Liver (tissue), 9 donors: Measurements from ENCODE around the gene TMED9. TPM values are rescaled to one million over a fixed set of nuclear protein-coding genes. Genes with fewer than 3 reads are reported as not detected.

Experiments
- DNase-seq: peaks from one replicate; pipeline ENCODE4 v3.0.0-alpha.2; 2017; ENCODE audit warnings: low spot score
- H3K27ac ChIP-seq, 2 donors: one replicate each; pipeline ENCODE4 v1.7.0; 2013; ENCODE audit warnings: inconsistent platforms in 2 of 2, low read length in 2 of 2, control low read depth in 1 of 2, low read depth in 1 of 2, mild to moderate bottlenecking in 1 of 2
- H3K27me3 ChIP-seq, 4 donors: one replicate each; pipeline versions ENCODE4 v1.6.1 to v1.7.0; 2013; ENCODE audit warnings: low read length in 3 of 4, inconsistent platforms in 1 of 4, mild to moderate bottlenecking in 1 of 4, moderate library complexity in 1 of 4; ENCODE audit not compliant: control insufficient read depth in 4 of 4, insufficient read depth in 4 of 4
- H3K36me3 ChIP-seq, 4 donors: one replicate each; pipeline versions ENCODE4 v1.6.1 to v1.7.0; 2013; ENCODE audit warnings: low read length in 3 of 4, mild to moderate bottlenecking in 3 of 4, low read depth in 1 of 4, moderate library complexity in 1 of 4; ENCODE audit not compliant: control insufficient read depth in 4 of 4, insufficient read depth in 3 of 4
- H3K4me1 ChIP-seq, 4 donors: one replicate each; pipeline versions ENCODE4 v1.6.1 to v1.7.0; 2013; ENCODE audit warnings: low read length in 3 of 4, mild to moderate bottlenecking in 3 of 4, moderate library complexity in 1 of 4; ENCODE audit not compliant: control insufficient read depth in 4 of 4, insufficient read depth in 4 of 4
- H3K4me3 ChIP-seq, 3 donors: one replicate each; pipeline versions ENCODE4 v1.6.1 to v1.7.0; 2013; ENCODE audit warnings: low read length in 3 of 3, control low read depth in 1 of 3, low read depth in 1 of 3, mild to moderate bottlenecking in 1 of 3
- H3K9ac ChIP-seq, 2 donors: one replicate each; pipeline ENCODE4 v1.7.0; 2013; ENCODE audit warnings: low read length in 2 of 2, mild to moderate bottlenecking in 2 of 2, moderate library complexity in 2 of 2, control low read depth in 1 of 2, low read depth in 1 of 2
- H3K9me3 ChIP-seq, 4 donors: one replicate each; pipeline versions ENCODE4 v1.6.1 to v1.7.0; 2013; ENCODE audit warnings: low read length in 3 of 4; ENCODE audit not compliant: control insufficient read depth in 4 of 4
- ATF3 ChIP-seq: IDR thresholded peaks from 2 replicates; pipeline ENCODE4 v1.6.1; 2016; ENCODE audit warnings: antibody characterized with exemption
- CTCF ChIP-seq: fragments of 150-350 bp; IDR thresholded peaks from 2 replicates; pipeline ENCODE4 v1.5.1; 2017; ENCODE audit warnings: improper control_type of control experiment, low read depth, low read length; ENCODE audit not compliant: missing input control
- EGR1 ChIP-seq, 2 donors: IDR thresholded peaks; 2 replicates each; pipeline ENCODE4 v1.6.1; 2016 to 2018; ENCODE audit warnings: antibody characterized with exemption in 2 of 2, low read depth in 2 of 2
- FOXA1 ChIP-seq: IDR thresholded peaks from 2 replicates; pipeline ENCODE4 v1.6.1; 2016; ENCODE audit warnings: antibody characterized with exemption
- FOXA2 ChIP-seq: IDR thresholded peaks from 2 replicates; pipeline ENCODE4 v1.6.1; 2016; ENCODE audit warnings: antibody characterized with exemption
- GABPA ChIP-seq, 2 donors: IDR thresholded peaks in 1 of 2; conservative IDR thresholded peaks in 1 of 2; 2 replicates each; pipeline ENCODE4 v1.6.1; 2016; ENCODE audit warnings: antibody characterized with exemption in 2 of 2, mild to moderate bottlenecking in 1 of 2, moderate library complexity in 1 of 2
- HNF4A ChIP-seq, 2 donors: conservative IDR thresholded peaks; 2 replicates each; pipeline ENCODE4 v1.6.1; 2016; ENCODE audit warnings: antibody characterized with exemption in 2 of 2, mild to moderate bottlenecking in 2 of 2
- HNF4G ChIP-seq: IDR thresholded peaks from 2 replicates; pipeline ENCODE4 v1.6.1; 2016; ENCODE audit warnings: antibody characterized with exemption
- JUND ChIP-seq, 2 donors: IDR thresholded peaks; 2 replicates each; pipeline ENCODE4 v1.6.1; 2016; ENCODE audit warnings: antibody characterized with exemption in 2 of 2
- MAX ChIP-seq: IDR thresholded peaks from 2 replicates; pipeline ENCODE4 v1.6.1; 2016; ENCODE audit warnings: antibody characterized with exemption
- NR2F2 ChIP-seq: IDR thresholded peaks from 2 replicates; pipeline ENCODE4 v1.6.1; 2016; ENCODE audit warnings: antibody characterized with exemption
- RAD21 ChIP-seq, 2 donors: IDR thresholded peaks; 2 replicates each; pipeline ENCODE4 v1.6.1; 2016; ENCODE audit warnings: antibody characterized with exemption in 2 of 2, mild to moderate bottlenecking in 2 of 2
- REST ChIP-seq: IDR thresholded peaks from 2 replicates; pipeline ENCODE4 v1.6.1; 2016; ENCODE audit warnings: antibody characterized with exemption, mild to moderate bottlenecking
- RXRA ChIP-seq, 2 donors: IDR thresholded peaks; 2 replicates each; pipeline ENCODE4 v1.6.1; 2017 to 2018; ENCODE audit warnings: antibody characterized with exemption in 2 of 2, mild to moderate bottlenecking in 1 of 2
- SP1 ChIP-seq: IDR thresholded peaks from 2 replicates; pipeline ENCODE4 v1.6.1; 2018; ENCODE audit warnings: antibody characterized with exemption, mild to moderate bottlenecking
- TAF1 ChIP-seq: conservative IDR thresholded peaks from 2 replicates; pipeline ENCODE4 v1.6.1; 2016; ENCODE audit warnings: antibody characterized with exemption, mild to moderate bottlenecking
- YY1 ChIP-seq: IDR thresholded peaks from 2 replicates; pipeline ENCODE4 v1.6.1; 2016; ENCODE audit warnings: antibody characterized with exemption, mild to moderate bottlenecking
- ZBTB33 ChIP-seq: IDR thresholded peaks from 2 replicates; pipeline ENCODE4 v1.6.1; 2016; ENCODE audit warnings: antibody characterized with exemption
- WGBS: extraction: QIAGEN DNeasy Blood & Tissue Kit; methylation state at CpG from one replicate; pipeline ENCODE4 v1.1.7; 2013; 5-methylcytosine and 5-hydroxymethylcytosine counted together
- polyA plus RNA-seq, 2 donors: library from polyadenylated mRNA; stranded (reverse) in 1 of 2; unstranded in 1 of 2; fragments of 200-250 nt in 1 of 2; fragments of >200 nt in 1 of 2; fragmentation: Nextera tagmentation in 1 of 2; extraction: Ambion mirVana in 1 of 2; gene quantifications; one replicate each; pipeline versions ENCODE4 v1.2.1 to v1.2.3, GENCODE V29; 2013 to 2015
- total RNA-seq, 2 donors: library from RNA; depleted of rRNA; stranded (reverse); fragments of >200 nt; gene quantifications; one replicate each; pipeline ENCODE4 v1.2.3, GENCODE V29; 2014
- donor health status: healthy.
- donor health status: healthy.
- donor health status: healthy.
- donor health status: healthy.
- donor health status: healthy.

Gene TMED9
- total RNA-seq (100 to 1,000 TPM in 1 of 2 donors, 10 to 100 TPM in 1; 68.8 to 143 TPM), polyA plus RNA-seq (100 to 1,000 TPM in 1 of 2 donors, 10 to 100 TPM in 1; 66.7 to 234 TPM)

GRCh38 chr5:177592010-177592834, at the start of gene TMED9:
Gene TMED9 (plus strand): TSS chr5:177592203. CDS start chr5:177592215, 12 bp downstream.
- H3K27ac ChIP-seq: peak within 1 kb of the TSS; percentile 87 to 98
- H3K4me1 ChIP-seq: peaks cover 2 to 18% (median 9%) of the 10 kb centered on the region in 4 donors
- peak within 1 kb of the TSS; percentile 85 to 99 (median 95) for H3K4me3 ChIP-seq
- under 1% methylated on average over 71 of the region's 71 CpGs for WGBS
- peaks cover 17 to 33% (median 28%) of the 10 kb centered on the region in 4 donors for H3K36me3 ChIP-seq
- no peak for TF ChIP-seq RAD21 (IDR thresholded peaks at IDR 0.05)
- no peak for TF ChIP-seq ATF3
- no peak for TF ChIP-seq HNF4A (conservative IDR thresholded peaks at IDR 0.05)
- TF ChIP-seq CTCF: peak; percentile 11
- no peak for TF ChIP-seq FOXA1
- TF ChIP-seq JUND (IDR thresholded peaks at IDR 0.05): no peak
- no peak for TF ChIP-seq HNF4G
- TF ChIP-seq MAX: no peak
- peak; percentile 78 to 95 for TF ChIP-seq RXRA (IDR thresholded peaks at IDR 0.05)
- TF ChIP-seq REST: no peak
- TF ChIP-seq NR2F2: no peak
- peak; percentile 40 for TF ChIP-seq TAF1
- no peak for TF ChIP-seq FOXA2
- TF ChIP-seq YY1: peak; percentile 91
- TF ChIP-seq ZBTB33: no peak
- peak; percentile 20 to 72 for TF ChIP-seq EGR1 (IDR thresholded peaks at IDR 0.05; ENCODE audit: low read depth in 2 of 2)
- TF ChIP-seq GABPA (IDR thresholded peaks at IDR 0.05 in 1 of 2, conservative IDR thresholded peaks at IDR 0.05 in 1 of 2): peak in 1 of 2 donors; percentile 47
- TF ChIP-seq SP1: no peak
- peak; percentile 85 for DNase-seq
- H3K9ac ChIP-seq: peak within 1 kb of the TSS; percentile 61 to 85
- H3K27me3 ChIP-seq: no peaks in the 10 kb centered on the region
- no peaks in the 10 kb centered on the region for H3K9me3 ChIP-seq
